A172 (cell line): Measurements from ENCODE around the gene CAGE1. TPM values are rescaled to one million over a fixed set of nuclear protein-coding genes. Genes with fewer than 3 reads are reported as not detected.
"Not testable (repeated sequence)": the region's sequence is repeated elsewhere in the genome, so short reads cannot be mapped to it uniquely, and the experiment has no call there.

ENCODE experiments used
- DNase-seq: peaks from one replicate; pipeline ENCODE4 v3.0.0-alpha.2; 2015; ENCODE audit warnings: low spot score
- total RNA-seq: library from RNA; depleted of rRNA; stranded (reverse); fragments of >200 nt; shearing (Covaris generic); gene quantifications from 2 replicates; pipeline ENCODE4 v1.2.3, GENCODE V29; 2014

The CAGE1 gene
- total RNA-seq, 1 experiment from 2014 or later: not detected

GRCh38 chr6:7339007-7339732 is 50.4 kb downstream of the CAGE1 start:
- DNase-seq: not testable (repeated sequence)

DNA sequence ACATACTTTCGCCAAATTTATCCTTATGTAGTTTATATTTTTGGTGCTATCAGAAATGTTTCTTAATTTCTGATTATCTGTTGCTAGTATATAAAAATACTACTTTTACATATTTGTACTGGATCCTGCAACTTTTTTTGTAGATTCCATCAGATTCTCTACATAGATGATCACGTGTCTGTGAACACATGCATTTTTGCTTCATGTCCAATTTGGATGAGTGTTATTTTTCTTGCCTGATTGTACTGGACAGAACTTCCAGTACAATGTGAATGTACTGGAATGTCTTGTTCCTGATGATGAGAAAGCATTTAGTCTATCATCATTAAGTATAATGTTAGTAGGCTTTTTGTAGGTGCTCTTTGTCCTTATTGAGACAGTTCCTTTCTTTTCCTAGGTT is 51.5 kb downstream of the CAGE1 start:
- DNase-seq: no peak

DNA sequence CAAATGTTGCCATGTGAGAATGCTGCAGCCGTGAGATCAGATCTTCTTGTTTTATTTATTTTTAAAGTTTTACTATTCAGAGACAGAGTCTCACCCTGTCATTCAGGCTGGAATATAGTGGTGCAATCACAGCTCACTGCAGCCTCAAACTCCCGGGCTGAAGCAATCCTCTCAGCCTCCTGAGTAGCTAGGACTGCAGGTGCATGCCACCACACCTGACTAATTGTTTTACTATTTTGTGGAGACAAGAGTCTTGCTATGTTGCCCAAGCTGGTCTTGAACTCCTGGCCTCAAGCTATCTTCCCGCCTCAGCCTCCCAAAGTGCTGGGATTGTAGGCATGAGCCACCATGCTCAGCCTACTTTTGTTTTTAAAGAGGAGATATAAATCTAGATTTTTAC is 54.0 kb downstream of the CAGE1 start:
- DNase-seq: no peak

DNA sequence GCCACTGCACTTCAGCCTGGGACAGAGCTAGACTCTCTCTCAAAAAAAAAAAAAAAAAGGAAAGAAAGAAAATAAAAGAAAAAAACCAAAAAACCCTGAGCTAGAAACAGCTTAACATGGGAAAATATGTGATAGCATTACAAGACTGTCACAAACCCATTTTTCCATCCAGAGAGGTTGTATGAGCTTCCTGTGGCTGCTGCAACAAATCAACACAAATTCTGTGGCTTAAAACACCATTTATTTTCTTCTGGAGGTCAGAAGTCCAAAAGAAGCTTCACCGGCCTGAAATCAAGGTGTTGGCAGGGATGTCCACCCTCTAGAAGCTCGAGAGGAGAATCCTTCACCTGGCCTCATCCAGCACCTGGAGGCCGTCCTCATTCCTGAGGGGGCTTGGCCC is 54.9 kb downstream of the CAGE1 start:
- DNase-seq: no peak

GRCh38 chr6:7332090-7332745 is 57.3 kb downstream of the CAGE1 start:
- DNase-seq: no peak

- no peak for DNase-seq
These were observed 58.1 kb downstream of the CAGE1 start for GRCh38 chr6:7331452-7331851.

GRCh38 chr6:7328243-7328642 is 61.3 kb downstream of the CAGE1 start:
- no peak for DNase-seq

DNA sequence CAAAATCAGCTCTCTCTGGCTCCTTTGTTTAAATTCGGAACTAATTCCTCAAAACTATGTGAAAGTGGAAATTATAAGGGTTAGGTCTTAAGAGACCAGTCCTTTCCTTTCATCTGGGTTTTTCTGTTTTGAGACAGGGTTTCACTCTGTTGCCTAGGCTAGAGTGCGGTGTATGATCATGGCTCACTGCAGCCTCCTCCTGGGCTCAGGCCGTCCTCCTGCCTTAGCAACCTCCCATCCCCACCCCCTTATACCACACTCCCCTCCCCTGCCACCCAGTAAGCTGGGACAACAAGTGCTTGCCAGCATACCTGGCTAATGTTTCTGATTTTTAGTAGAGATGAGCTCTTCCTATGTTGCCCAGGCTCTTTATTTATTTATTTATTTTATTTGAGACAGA is 63.8 kb downstream of the CAGE1 start:
- DNase-seq: no peak

DNA sequence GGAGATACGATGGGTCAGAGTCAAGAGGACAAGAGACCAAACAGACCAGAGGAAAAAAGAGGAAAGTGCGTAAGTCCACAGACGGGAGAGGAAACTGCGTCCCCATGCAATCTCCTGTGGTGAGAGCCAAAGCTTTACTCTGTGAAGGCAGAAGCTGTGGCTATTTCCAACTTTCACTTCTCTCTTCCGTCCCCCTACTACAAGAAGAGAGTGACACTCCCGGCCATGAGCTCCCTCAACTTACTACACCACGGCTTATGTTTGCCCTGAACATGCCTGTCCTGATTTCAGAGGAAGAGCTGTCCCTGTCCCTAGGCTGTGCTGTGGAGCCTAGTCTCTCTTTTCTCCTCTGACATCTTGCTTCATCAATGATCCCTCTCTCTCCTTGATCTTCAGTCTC is 65.0 kb downstream of the CAGE1 start:
- no peak for DNase-seq

- DNase-seq: no peak
These were observed 66.5 kb downstream of the CAGE1 start for GRCh38 chr6:7323074-7323473.

DNA sequence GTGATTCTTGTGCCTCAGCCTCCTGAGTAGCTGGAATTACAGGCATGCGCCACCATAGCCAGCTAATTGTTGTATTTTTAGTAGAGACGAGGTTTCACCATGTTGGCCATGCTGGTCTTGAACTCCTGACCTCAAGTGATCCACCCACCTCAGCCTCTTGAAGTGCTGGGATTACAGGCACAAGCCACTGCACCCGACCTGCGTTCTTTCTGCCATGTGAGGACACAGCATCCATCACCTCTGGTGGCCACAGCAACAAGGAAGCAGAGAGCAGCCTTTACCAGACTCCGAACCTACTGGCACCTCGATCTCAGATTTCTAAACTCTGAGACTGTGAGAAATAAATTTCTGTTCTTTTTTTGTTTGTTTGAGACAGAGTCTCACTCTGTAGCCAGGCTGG is 67.7 kb downstream of the CAGE1 start:
- DNase-seq: not testable (repeated sequence)

GRCh38 chr6:7319406-7319805 is 70.1 kb downstream of the CAGE1 start:
- DNase-seq: not testable (repeated sequence)

DNA sequence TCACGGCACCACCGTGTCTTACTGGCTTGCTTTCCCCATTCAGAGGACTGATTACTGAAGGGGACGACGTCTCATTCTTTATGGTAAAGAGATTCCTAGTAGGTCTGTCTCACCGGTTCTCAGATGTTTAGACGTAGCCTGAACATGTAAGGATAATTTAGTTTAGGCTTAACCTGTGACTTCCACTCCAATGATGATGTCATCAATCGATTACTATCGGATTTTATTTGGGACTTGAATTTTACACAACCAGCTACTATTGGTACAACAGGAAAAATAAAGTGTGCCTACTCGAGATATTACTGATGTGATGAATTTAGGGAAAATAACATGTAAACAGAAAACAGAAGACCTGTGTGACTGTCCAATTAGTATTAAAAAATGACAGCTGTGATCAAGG is 72.0 kb downstream of the CAGE1 start:
- no peak for DNase-seq

DNA sequence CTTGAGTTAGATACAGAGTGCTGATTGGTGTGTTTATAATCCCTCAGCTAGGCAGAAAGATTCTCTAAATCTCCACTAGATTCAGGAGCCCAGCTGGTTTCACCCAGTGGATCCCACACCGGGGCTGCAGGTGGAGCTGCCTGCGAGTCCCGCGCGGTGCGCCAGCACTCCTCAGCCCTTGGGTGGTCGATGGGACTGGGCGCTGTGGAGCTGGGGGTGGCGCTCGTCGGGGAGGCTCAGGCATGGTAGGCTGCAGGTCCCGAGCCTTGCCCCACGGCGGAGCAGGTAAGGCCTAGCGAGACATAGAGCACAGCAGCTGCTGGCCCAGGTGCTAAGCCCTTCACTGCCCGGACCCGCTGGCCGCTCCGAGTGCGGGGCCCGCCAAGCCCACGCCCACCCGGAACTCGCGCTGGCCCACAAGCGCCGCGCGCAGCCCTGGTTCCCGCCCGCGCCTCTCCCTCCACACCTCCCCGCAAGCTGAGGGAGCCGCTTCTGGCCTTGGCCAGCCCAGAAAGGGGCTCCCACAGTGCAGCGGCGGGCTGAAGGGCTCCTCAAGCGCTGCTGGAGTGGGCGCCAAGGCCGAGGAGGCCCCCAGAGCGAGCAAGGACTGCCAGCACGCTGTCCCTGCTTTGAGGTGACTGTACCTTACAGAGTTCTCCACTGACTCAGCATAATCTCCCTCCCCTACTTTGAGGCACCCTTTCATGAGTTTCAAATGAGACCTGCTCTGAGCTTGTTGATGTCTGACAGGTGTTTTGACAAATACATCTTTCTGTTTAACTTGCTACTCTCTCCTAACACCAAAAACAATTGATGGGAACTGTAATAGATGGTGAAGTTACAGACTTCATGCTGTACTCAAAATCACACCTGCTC is 72.6 kb downstream of the CAGE1 start:
- DNase-seq: no peak

DNA sequence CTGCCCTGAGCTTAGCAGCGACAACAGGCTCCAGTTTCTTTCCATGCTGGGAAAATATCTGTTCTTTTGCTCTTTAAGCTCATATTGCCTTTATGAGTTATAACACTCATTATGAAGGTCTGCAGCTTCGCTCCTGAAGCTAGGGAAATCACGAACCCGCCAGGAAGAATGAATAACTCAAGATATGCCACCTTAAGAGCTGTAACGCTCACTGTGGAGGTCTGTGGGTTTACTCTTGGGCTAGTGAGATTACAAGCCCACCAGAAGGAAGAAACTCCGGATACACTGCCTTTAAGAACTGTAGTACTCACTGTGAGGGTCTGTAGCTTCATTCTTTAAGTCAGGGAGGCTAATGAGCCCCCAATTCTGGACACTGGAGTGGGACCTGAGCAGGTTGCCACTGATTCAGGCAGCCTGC is 73.6 kb downstream of the CAGE1 start:
- no peak for DNase-seq

GRCh38 chr6:7315087-7315947 is 74.2 kb downstream of the CAGE1 start:
- not testable (repeated sequence) for DNase-seq

- no peak for DNase-seq
These were observed 75.1 kb downstream of the CAGE1 start for GRCh38 chr6:7314414-7314813.

DNA sequence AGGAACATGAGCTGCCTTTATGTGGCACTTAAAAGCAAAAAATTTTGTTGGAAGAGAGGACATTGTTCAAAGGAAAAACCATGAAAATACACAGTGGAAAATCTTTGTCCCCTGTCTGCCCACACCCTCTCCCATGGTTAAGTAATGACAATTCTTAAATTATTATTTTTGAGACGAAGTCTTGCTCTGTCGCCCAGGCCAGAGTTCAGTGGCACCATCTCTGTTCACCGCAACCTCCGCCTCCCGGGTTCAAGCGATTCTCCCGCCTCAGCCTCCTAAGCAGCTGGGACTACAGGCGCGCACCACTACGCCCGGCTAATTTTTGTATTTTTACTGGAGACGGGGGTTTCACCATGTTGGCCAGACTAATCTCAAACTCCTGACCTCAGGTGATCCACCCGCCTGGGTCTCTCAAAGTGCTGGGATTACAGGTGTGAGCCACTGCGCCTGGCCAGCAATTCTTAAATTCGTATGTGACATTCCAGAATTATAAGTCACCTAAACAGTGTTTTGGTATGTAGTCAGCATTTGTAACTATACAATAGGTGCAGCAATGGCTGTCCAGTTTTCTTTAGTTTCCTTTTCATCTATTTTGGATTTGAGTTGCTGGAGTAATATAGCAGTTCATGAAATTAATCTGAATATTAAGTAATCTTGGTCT is 75.9 kb downstream of the CAGE1 start:
- no peak for DNase-seq

DNA sequence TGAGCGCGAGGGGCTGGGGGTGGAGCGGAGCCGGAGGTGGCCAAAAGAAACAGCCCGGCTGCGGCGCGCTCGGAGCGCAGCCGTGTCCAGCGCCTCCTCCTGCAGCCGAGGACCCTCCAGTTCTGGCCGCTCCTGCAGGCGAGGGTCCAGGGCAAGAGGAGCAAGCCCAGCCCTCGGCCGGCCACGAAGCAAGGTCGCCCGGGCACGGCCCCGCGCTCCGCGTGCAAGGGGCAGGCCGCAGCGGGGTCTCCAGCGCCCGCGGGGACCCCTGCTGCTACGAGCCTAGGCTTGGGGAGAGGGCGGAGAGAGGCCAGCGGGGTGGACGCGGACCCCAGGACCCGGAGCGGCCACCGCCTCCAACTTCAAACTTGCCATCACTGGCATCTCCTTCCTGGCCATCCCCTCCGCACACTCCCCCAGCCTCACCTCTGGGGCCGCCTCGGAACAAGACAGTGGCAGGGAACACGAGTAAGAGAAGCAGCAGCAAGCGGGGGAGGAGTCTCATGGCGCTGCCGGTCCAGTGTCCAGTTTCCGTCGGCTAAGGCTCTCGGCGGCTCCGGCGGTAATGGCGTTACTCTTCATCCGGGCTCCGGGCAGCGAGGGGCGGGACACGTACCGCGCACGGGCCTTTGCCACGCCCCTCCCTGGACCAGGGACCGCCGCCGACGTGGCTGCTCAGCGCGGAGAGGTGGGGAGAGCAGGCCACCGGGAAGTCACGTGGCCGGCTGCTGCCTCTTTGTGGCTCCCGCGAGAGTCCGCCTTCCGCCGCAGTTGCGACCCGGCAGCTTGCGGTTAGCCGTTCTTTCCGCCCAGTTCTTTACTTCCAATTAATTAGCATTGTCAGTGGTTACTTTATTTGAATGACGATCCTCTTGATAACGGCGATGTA is 76.7 kb downstream of the CAGE1 start, which contains the start of gene SSR1:
SSR1 (minus strand) TSS at position 584 of the 889 bp plus-strand sequence; CDS start at position 505, 79 bp downstream.
- DNase-seq: peak; percentile 92
